Measurements from ENCODE around the gene GKN2. TPM values are rescaled to one million over a fixed set of nuclear protein-coding genes. Genes with fewer than 3 reads are reported as not detected.

The GKN2 gene
- total RNA-seq, 1 experiment from 2014 or later: not detected

DNA sequence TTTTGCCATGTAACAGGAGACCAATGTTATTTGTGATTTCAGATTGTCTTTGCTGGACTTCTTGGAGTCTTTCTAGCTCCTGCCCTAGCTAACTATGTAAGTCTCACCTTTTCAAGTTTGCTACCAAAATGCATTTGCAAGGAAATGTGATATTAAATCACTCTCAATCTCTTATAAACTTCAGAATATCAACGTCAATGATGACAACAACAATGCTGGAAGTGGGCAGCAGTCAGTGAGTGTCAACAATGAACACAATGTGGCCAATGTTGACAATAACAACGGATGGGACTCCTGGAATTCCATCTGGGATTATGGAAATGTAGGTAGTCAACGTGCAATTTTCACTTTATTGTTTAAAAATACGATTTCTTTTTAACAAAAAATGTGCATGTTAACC, 24.8 kb upstream of the GKN2 start:
- no peak for ATAC-seq
- DNase-seq (ENCODE audit: low read depth, low spot score): no peak

DNA sequence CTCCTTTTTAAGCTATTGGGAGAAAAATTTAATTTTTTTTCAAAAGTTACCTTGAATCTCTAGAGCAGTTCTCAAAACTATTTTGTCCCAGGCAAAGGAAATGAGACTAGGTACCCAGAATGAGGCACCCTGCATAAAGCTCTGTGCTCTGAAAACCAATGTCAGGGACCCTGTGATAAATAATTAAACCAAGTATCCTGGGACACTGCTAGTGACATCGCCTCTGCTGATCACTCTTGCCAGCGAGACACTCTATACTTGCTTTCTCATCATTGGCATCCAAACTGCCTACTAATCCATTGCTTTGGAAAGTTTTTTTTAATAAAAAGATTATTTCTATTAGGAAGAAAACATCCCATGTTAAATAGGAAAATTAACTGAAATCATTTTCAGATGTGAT, 23.2 kb upstream of the GKN2 start:
- ChIA-PET POLR2A (no interaction called here), CTCF (no interaction called here)
- no TSS peak for BruUV-seq (replicated peaks)
- intact Hi-C loops (cut with micrococcal nuclease; ENCODE audit: unreplicated experiment) (no loop called here), in situ Hi-C loops (cut with HindIII; ENCODE audit: low pct_unique_long_range_greater_than_20kb, low sequenced_read_pairs) (no loop called here)
- Histone ChIP-seq H3K9me3 (ENCODE audit: control insufficient read depth, insufficient read depth, low read depth, low read length) (no peaks in the 10 kb centered on the region), H3K4me3 (ENCODE audit: low read depth in 2 of 2, low read length in 2 of 2) (no peak overlapping the region), H3K36me3 (ENCODE audit: control insufficient read depth, insufficient read depth, low read length) (no peaks in the 10 kb centered on the region), H3K27me3 (ENCODE audit: control insufficient read depth, insufficient read depth, low read length) (no peaks in the 10 kb centered on the region; the same call in 1 of the 2 replicates), H3K27ac (ENCODE audit: low read length) (no peak overlapping the region), H3K4me1 (ENCODE audit: control insufficient read depth, insufficient read depth, low read length) (peaks cover 8% of the 10 kb centered on the region)
- DNase-seq (ENCODE audit: low read depth, low spot score) (no peak), ATAC-seq (no peak)
- TF ChIP-seq, protein P1, sequence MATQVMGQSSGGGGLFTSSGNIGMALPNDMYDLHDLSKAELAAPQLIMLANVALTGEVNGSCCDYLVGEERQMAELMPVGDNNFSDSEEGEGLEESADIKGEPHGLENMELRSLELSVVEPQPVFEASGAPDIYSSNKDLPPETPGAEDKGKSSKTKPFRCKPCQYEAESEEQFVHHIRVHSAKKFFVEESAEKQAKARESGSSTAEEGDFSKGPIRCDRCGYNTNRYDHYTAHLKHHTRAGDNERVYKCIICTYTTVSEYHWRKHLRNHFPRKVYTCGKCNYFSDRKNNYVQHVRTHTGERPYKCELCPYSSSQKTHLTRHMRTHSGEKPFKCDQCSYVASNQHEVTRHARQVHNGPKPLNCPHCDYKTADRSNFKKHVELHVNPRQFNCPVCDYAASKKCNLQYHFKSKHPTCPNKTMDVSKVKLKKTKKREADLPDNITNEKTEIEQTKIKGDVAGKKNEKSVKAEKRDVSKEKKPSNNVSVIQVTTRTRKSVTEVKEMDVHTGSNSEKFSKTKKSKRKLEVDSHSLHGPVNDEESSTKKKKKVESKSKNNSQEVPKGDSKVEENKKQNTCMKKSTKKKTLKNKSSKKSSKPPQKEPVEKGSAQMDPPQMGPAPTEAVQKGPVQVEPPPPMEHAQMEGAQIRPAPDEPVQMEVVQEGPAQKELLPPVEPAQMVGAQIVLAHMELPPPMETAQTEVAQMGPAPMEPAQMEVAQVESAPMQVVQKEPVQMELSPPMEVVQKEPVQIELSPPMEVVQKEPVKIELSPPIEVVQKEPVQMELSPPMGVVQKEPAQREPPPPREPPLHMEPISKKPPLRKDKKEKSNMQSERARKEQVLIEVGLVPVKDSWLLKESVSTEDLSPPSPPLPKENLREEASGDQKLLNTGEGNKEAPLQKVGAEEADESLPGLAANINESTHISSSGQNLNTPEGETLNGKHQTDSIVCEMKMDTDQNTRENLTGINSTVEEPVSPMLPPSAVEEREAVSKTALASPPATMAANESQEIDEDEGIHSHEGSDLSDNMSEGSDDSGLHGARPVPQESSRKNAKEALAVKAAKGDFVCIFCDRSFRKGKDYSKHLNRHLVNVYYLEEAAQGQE (IDR thresholded peaks at IDR 0.05; ENCODE audit: insufficient read depth in 1 of 2, low read depth in 2 of 2, low read length in 1 of 2): no peak
- TF ChIP-seq, protein P2, sequence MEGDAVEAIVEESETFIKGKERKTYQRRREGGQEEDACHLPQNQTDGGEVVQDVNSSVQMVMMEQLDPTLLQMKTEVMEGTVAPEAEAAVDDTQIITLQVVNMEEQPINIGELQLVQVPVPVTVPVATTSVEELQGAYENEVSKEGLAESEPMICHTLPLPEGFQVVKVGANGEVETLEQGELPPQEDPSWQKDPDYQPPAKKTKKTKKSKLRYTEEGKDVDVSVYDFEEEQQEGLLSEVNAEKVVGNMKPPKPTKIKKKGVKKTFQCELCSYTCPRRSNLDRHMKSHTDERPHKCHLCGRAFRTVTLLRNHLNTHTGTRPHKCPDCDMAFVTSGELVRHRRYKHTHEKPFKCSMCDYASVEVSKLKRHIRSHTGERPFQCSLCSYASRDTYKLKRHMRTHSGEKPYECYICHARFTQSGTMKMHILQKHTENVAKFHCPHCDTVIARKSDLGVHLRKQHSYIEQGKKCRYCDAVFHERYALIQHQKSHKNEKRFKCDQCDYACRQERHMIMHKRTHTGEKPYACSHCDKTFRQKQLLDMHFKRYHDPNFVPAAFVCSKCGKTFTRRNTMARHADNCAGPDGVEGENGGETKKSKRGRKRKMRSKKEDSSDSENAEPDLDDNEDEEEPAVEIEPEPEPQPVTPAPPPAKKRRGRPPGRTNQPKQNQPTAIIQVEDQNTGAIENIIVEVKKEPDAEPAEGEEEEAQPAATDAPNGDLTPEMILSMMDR (IDR thresholded peaks at IDR 0.05): no peak
- TF ChIP-seq TCF7L2 (IDR thresholded peaks at IDR 0.05; ENCODE audit: low read depth, low read length) (no peak), SIN3A (IDR thresholded peaks at IDR 0.05; ENCODE audit: borderline replicate concordance, insufficient read depth, low read depth, low read length) (no peak), POLR2AphosphoS5 (IDR thresholded peaks at IDR 0.05; ENCODE audit: low read depth, low read length) (no peak)

More for the DNA sequence above, 24.8 kb upstream of the GKN2 start:
- Histone ChIP-seq H3K4me1 (ENCODE audit: control insufficient read depth, insufficient read depth, low read length) (no peaks in the 10 kb centered on the region; the same call in none of the 2 replicates), H3K27me3 (ENCODE audit: control insufficient read depth, insufficient read depth, low read length) (no peaks in the 10 kb centered on the region; the same call in 1 of the 2 replicates), H3K9me3 (ENCODE audit: control insufficient read depth, insufficient read depth, low read depth, low read length) (no peaks in the 10 kb centered on the region), H3K27ac (ENCODE audit: low read length) (no peak overlapping the region), H3K36me3 (ENCODE audit: control insufficient read depth, insufficient read depth, low read length) (no peaks in the 10 kb centered on the region; the same call in 1 of the 2 replicates), H3K4me3 (ENCODE audit: low read depth in 2 of 2, low read length in 2 of 2) (no peak overlapping the region)
- intact Hi-C loops (cut with micrococcal nuclease; ENCODE audit: unreplicated experiment): no loop called here
- POLR2A ChIA-PET: no interaction called here
- in situ Hi-C loops (cut with HindIII; ENCODE audit: low pct_unique_long_range_greater_than_20kb, low sequenced_read_pairs): no loop called here
- no TSS peak for BruUV-seq (replicated peaks)
- CTCF ChIA-PET: no interaction called here
- TF ChIP-seq, protein P1 (IDR thresholded peaks at IDR 0.05; ENCODE audit: insufficient read depth in 1 of 2, low read depth in 2 of 2, low read length in 1 of 2): no peak
- TF ChIP-seq POLR2AphosphoS5 (IDR thresholded peaks at IDR 0.05; ENCODE audit: low read depth, low read length) (no peak), SIN3A (IDR thresholded peaks at IDR 0.05; ENCODE audit: borderline replicate concordance, insufficient read depth, low read depth, low read length) (no peak), TCF7L2 (IDR thresholded peaks at IDR 0.05; ENCODE audit: low read depth, low read length) (no peak)
- TF ChIP-seq, protein P2 (IDR thresholded peaks at IDR 0.05): no peak
